ENCODE measurements around the gene LRP1B. TPM values are rescaled to one million over a fixed set of nuclear protein-coding genes. Genes with fewer than 3 reads are reported as not detected.

LRP1B gene
- total and polyA plus RNA-seq, 2 of the 8 experiments (the other 6 are each of a cell fraction or from before 2014, with no cell fraction given) = 0.03 TPM; not detected in 1

- no peak overlapping the region for H3K56ac ChIP-seq (replicated peaks; ENCODE audit: insufficient read length, low read depth, low read length)
- no peak overlapping the region for H2BK120ac ChIP-seq (replicated peaks; ENCODE audit: low read depth, low read length)
- no peaks in the 10 kb centered on the region for H3K79me2 ChIP-seq (ENCODE audit: control insufficient read depth in 1 of 2, insufficient read depth in 2 of 2, low read length in 2 of 2)
- no peak overlapping the region for H2AK5ac ChIP-seq (ENCODE audit: low read depth, low read length)
- H3K4ac ChIP-seq (replicated peaks; ENCODE audit: insufficient read length, low read depth, low read length) = no peak overlapping the region
- H2BK12ac ChIP-seq (ENCODE audit: low read depth, low read length) = peak overlapping the region; percentile 42; the same call in 1 of the 2 replicates
- H3K4me2 ChIP-seq (ENCODE audit: insufficient read depth in 1 of 2, low read depth in 2 of 2, low read length in 2 of 2) = 0 out of 4 replicates have a peak overlapping the region, but pooled peaks of 1 of the 2 experiments have one; percentile 19
- no peak for FAIRE-seq
- 0 out of 2 replicates have a peak overlapping the region, but pooled peaks have one; percentile 83 for H2AFZ ChIP-seq (ENCODE audit: low read length)
- H3K36me3 ChIP-seq (ENCODE audit: control insufficient read depth in 2 of 4, insufficient read depth in 4 of 4, low read length in 3 of 4) = no peaks in the 10 kb centered on the region
- no peak overlapping the region for H4K8ac ChIP-seq (ENCODE audit: extremely low read depth, insufficient read depth, low read length)
- no peak overlapping the region for H3K4me3 ChIP-seq (ENCODE audit: extremely low read depth in 1 of 4, insufficient read depth in 2 of 4, low read depth in 3 of 4, low read length in 4 of 4)
- no peak overlapping the region for H2BK20ac ChIP-seq (ENCODE audit: low read length)
- no peaks in the 10 kb centered on the region for H4K20me1 ChIP-seq (replicated peaks in 1 of 2; ENCODE audit: control insufficient read depth in 1 of 2, insufficient read depth in 2 of 2, low read length in 2 of 2)
- no peaks in the 10 kb centered on the region for H3K27me3 ChIP-seq (replicated peaks in 1 of 4; ENCODE audit: control insufficient read depth in 3 of 4, extremely low read depth in 1 of 4, insufficient read depth in 3 of 4, low read length in 3 of 4)
- H3K23ac ChIP-seq (ENCODE audit: insufficient read length) = no peak overlapping the region
- no peaks in the 10 kb centered on the region for H3K23me2 ChIP-seq (ENCODE audit: low read depth, low read length)
- H3K18ac ChIP-seq (ENCODE audit: extremely low read depth, low read length) = no peak overlapping the region
- CTCF ChIA-PET (ENCODE audit: partially characterized antibody) = no interaction called here
- H4K91ac ChIP-seq (replicated peaks; ENCODE audit: insufficient read length, low read length) = no peak overlapping the region
- H2BK5ac ChIP-seq (ENCODE audit: low read depth, low read length) = no peak overlapping the region
- POLR2A ChIA-PET (ENCODE audit: partially characterized antibody) = interaction anchor here (1.1 kb wide), 1 partner anchor 15 kb away, joined by 3 read pairs; no protein-coding TSS in a partner anchor
- no peak for DNase-seq (ENCODE audit: low read depth in 1 of 2, low spot score in 2 of 2)
- no peak for TF ChIP-seq MAX (IDR thresholded peaks at IDR 0.05)
- TF ChIP-seq NRF1 (IDR thresholded peaks at IDR 0.05; ENCODE audit: low read depth, low read length) = no peak
- no peak for TF ChIP-seq YY1 (IDR thresholded peaks at IDR 0.05; ENCODE audit: low read depth, low read length)
- no peak for TF ChIP-seq KDM1A (IDR thresholded peaks at IDR 0.05; ENCODE audit: borderline replicate concordance, low read length)
- no peak for TF ChIP-seq POU5F1 (IDR thresholded peaks at IDR 0.05; ENCODE audit: low read depth, low read length)
- TF ChIP-seq TBP (IDR thresholded peaks at IDR 0.05; ENCODE audit: low read depth, low read length) = no peak
- TF ChIP-seq GABPA (IDR thresholded peaks at IDR 0.05; ENCODE audit: borderline replicate concordance, insufficient read depth, low read length) = no peak
- no peak for TF ChIP-seq CHD1 (IDR thresholded peaks at IDR 0.05; ENCODE audit: low read depth, low read length)
- no peak for TF ChIP-seq NANOG (IDR thresholded peaks at IDR 0.05; ENCODE audit: insufficient read depth, low read depth, low read length, poor library complexity, severe bottlenecking)
- no peak for TF ChIP-seq JUN (IDR thresholded peaks at IDR 0.05; ENCODE audit: low read depth, low read length)
- no peaks in the 10 kb centered on the region for H3K79me1 ChIP-seq (ENCODE audit: low read depth, low read length)
- no peak overlapping the region for H3K14ac ChIP-seq (ENCODE audit: insufficient read length)
- no peak overlapping the region for H3K9ac ChIP-seq (replicated peaks in 1 of 4; ENCODE audit: extremely low read depth in 1 of 4, low read depth in 3 of 4, low read length in 3 of 4)
- H3K27ac ChIP-seq (ENCODE audit: low read depth, low read length) = no peak overlapping the region
- H2BK15ac ChIP-seq (ENCODE audit: low read length) = no peak overlapping the region
- WGBS, 2 experiments (ENCODE audit: extremely low coverage in 1 of 2, insufficient coverage in 1 of 2, insufficient read length in 1 of 2, insufficient replicate concordance in 2 of 2, low coverage in 1 of 2, low lambda C conversion rate in 2 of 2, missing lambda C conversion rate in 1 of 2) = 89% methylated on average over 4 of the region's 4 CpGs; no CpG with 5 or more reads in 1 of the 2 experiments
- H4K5ac ChIP-seq (ENCODE audit: insufficient read length, low read depth, low read length) = no peak overlapping the region
- H3K4me1 ChIP-seq (replicated peaks in 1 of 4; ENCODE audit: control insufficient read depth in 3 of 4, insufficient read depth in 4 of 4, low read length in 3 of 4) = peaks cover 0 to 5% (median 1%) of the 10 kb centered on the region in 4 experiments; a peak in 3 of 7 replicates
- H3K9me3 ChIP-seq (ENCODE audit: insufficient read depth in 2 of 2, low read depth in 1 of 2, low read length in 1 of 2) = peaks cover 0 to 1% of the 10 kb centered on the region in 2 experiments; a peak in 1 of 4 replicates
Observed at GRCh38 chr2:141569941-141570340, 560.9 kb downstream of the LRP1B start.

Data from H1 (cell line).